Effector CD8-positive, alpha-beta T cell (primary cell): ENCODE measurements around the gene LRRC9.
"Not testable (repeated sequence)": the region's sequence is repeated elsewhere in the genome, so short reads cannot be mapped to it uniquely, and the experiment has no call there.

ENCODE experiments used
- DNase-seq: peaks from one replicate; lab custom pipeline; 2025; lab: John Stamatoyannopoulos, UW

LRRC9 gene

GRCh38 chr14:59952141-59952540 is 32.2 kb downstream of the LRRC9 start:
- not testable (repeated sequence) for DNase-seq

GRCh38 chr14:59957890-59958289 is 37.9 kb downstream of the LRRC9 start:
- not testable (repeated sequence) for DNase-seq

DNA sequence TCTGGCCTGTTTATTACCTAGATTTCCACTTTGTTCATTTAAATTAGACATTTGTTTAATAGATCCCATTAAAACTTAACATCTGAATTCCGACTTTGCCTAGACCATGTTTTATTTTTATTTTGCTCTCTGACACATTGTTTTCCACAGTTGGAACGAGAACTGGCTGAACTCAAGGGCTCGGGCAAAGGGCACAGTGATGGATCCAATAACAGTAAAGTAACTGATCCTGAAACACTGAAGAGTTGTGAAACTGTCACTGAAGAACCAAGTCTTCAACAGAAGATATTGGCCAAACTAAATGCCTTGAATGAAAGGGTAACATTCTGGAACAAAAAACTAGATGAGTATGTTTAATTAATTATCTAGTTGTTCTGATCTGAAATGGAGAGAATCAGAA is 39.7 kb downstream of the LRRC9 start:
- DNase-seq: no peak

DNA sequence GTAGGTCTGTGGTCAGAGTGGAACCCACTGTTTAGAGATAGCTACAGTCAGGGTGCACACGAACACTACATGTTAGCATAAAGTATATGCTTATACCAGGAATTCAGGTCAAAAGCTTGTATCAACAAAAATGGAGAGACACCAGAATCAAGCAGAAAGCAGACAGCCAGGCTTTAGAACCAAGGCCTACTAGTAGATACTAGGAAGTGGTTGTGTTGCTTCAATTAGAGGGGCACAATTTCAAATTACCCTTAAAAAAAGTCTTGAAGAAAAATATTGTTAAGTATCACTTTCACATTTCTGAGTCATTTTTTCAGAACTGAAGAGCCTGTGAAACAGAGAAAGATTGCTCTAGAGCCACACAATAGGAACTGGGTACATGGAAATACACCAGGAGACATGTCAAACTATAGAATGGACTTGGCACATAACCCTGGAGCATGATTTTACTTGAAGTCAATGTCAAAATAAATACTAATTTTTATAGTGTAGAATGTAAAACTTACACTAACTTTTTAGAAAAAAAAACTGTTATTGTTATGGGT is 41.6 kb downstream of the LRRC9 start:
- DNase-seq: no peak

GRCh38 chr14:59964251-59965007 is 44.5 kb downstream of the LRRC9 start:
- DNase-seq: no peak

- DNase-seq: no peak
These were observed 49.4 kb downstream of the LRRC9 start for GRCh38 chr14:59969319-59969718.

GRCh38 chr14:59981564-59981963 is 61.6 kb downstream of the LRRC9 start:
- no peak for DNase-seq

- DNase-seq: no peak
These were observed 63.1 kb downstream of the LRRC9 start for GRCh38 chr14:59983048-59983447.

GRCh38 chr14:59986556-59987059 is 66.7 kb downstream of the LRRC9 start:
- DNase-seq: no peak

- no peak for DNase-seq
These were observed 77.5 kb downstream of the LRRC9 start for GRCh38 chr14:59997449-59997848.

- DNase-seq: no peak
These were observed 78.0 kb downstream of the LRRC9 start for GRCh38 chr14:59997966-59998365.

GRCh38 chr14:59998564-59998963 is 78.6 kb downstream of the LRRC9 start:
- no peak for DNase-seq

DNA sequence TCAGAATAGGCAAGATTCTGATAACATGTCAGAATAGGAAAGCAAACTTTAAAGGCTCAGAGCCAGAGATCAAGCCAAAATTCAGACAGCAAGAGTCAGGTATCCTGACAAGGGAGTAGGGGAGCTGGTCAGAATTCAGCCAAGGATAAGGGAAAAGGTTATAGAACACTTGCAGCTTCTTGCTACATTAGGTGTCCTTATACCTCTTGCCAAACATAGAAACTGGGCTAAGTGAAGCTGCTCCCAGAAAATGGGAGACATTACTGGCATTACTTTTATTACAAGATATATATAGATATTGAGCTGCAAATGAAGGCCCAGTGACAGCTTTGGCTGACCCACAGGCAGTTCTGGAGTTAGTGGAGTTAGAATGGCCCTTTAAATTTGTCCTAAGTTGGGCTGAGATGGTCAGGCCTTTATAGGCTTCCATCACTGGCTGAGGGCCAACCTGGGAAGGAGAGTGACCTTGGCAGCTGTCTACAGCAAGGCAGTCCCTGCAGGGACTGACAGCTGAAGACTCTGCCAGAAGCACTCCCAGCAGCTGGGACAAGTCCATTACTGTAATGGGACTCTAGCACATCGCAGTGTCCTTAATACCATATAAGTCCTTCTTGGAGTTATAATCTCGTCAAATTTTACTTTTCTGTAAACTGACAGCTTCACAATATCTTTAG is 83.0 kb downstream of the LRRC9 start:
- DNase-seq: no peak

DNA sequence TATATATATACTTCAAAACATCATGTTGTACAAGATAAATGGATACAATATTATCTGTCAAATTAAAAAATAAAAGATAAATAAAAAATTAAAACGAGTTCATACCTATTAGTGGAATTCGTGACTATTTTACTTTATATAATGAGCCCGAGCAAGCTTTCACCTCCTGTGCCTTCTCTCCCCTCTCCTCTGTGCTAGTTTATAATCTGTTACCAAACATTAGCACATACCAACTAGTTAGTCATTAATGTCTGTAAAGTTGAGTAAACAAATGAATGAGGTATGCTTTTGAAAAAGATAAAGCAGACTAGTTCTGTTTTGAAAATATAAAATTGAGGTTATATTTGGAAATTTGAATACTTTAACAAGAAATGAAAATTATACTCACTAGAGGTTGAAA is 84.0 kb downstream of the LRRC9 start:
- DNase-seq: no peak

DNA sequence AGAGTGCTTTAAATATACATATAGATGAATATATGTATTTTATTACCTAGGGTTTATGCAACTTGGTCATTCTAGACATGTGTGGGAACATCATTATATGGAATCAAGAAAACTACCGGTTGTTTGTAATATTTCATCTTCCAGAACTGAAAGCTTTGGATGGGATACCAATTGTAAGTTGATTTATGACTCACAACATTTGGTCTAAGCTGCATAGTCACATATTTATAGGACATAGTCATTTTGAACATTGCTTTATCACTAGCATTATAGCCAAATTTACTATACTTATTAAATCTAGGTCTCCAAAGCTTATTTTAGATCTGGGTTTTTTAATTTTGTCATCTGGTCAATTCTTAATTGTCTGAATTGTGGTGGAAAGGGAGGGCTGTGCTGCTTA is 88.1 kb downstream of the LRRC9 start:
- DNase-seq: no peak

DNA sequence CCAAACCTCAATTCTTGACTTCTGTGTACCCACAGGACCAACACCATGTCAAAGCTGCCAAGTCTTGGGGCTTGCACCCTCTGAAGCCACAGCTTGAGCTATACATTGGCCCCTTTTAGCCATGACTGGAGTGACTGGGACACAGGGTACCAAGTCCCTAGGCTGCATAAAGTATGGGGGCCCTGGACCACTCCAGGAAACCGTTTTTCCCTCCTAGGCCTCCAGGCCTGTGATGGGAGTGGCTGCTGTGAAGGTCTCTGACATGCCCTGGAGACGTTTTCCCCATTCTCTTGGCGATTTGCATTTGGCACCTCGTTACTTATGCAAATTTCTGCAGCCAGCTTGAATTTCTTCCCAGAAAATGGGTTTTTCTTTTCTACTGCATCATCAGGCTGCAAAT is 90.3 kb downstream of the LRRC9 start:
- not testable (repeated sequence) for DNase-seq

DNA sequence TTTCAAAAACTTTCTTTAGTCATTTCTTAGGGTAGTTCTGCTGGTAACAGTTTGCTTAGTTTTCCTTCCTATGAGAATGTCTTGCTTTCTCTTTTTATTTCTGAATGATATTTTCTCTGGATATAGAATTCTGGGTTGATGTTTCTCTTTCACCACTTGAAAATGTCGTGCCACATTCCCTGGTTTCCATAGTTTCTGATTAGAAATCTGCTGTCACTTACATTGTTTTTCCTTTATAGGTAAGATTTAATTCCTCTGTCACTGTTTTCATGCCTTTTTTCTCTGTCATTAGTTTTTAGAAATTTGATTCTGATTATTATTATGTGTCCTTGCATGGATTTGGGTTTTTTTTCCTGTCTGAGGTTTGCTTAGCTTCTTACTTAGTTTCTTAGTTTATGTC is 94.5 kb downstream of the LRRC9 start:
- no peak for DNase-seq

- DNase-seq: no peak
These were observed 101.7 kb downstream of the LRRC9 start for GRCh38 chr14:60021619-60022018.

GRCh38 chr14:60025571-60025970 is 105.6 kb downstream of the LRRC9 start:
- DNase-seq: no peak

DNA sequence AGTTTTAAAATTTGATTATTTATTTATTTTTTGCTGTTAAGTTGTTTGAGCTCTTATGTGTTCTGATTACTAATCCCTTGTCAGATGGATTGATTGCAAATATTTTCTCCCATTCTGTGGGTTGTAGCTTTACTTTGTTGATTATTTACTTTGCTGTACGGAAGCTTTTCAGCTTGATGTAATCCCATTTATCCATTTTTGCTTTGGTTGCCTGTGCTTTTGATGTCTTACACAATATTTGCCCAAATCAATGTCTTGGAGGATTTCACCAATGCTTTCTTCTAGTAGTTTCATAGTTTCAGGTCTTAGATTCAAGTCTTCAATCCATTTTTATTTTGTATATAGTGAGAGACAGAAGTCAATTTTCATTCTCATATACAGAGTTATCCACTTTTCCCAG is 115.2 kb downstream of the LRRC9 start:
- DNase-seq: no peak

GRCh38 chr14:60047976-60048375 is 128.0 kb downstream of the LRRC9 start:
- DNase-seq: not testable (repeated sequence)

DNA sequence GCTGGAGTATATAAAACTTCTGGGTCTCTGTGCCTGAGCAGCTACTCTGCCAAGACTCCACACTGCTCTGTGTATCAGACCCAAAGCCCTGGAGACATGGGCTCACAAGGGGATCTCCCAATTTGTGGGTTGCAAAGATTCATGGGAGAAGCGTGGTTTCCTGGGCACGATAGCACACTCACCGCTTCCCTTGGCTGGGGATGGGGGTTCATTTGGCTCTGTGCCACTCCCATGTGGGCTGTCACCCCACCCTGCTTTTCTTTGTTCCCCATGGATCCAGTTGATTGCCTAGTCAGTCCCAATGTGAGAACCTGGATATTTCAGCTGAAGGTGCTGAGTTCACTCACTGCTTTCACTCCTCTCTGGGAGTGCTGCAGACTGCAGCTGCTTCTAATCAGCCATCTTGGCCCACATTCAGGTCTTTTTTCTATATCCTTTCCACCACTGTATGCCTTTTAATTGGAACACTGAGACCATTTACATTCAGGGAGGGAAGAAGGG is 131.8 kb downstream of the LRRC9 start:
- no peak for DNase-seq

DNA sequence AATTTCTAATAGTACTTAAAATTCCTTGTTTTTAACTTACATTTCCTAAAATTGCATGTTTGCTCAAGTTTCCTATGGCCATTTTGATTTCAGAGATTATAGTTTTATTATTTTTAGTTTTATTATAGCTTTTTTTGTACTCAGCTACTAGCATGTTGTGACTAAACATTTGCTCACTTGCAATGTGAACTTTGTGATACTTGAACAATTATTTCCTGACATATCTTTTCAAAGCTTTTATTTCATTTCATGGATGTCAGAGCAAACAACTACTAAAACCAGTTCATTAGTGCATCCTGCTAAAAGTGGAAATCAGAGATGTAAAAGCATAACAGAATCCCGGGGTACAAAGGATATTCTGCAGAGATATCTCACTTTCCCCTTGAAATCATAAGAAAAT is 138.1 kb downstream of the LRRC9 start:
- DNase-seq: no peak
